22Rv1 (cell line): Measurements from ENCODE around the gene CMSS1.

ENCODE experiments used
- ZFX ChIP-seq: fragments of 450-650 bp; IDR thresholded peaks from 2 replicates; pipeline ENCODE4 v1.6.1; 2017; ENCODE audit warnings: antibody characterized with exemption, borderline replicate concordance
- TF ChIP-seq, protein P1 (sequence below): fragments of 450-650 bp; IDR thresholded peaks from 2 replicates; pipeline ENCODE4 v1.5.1; 2017; ENCODE audit warnings: mild to moderate bottlenecking

DNA sequence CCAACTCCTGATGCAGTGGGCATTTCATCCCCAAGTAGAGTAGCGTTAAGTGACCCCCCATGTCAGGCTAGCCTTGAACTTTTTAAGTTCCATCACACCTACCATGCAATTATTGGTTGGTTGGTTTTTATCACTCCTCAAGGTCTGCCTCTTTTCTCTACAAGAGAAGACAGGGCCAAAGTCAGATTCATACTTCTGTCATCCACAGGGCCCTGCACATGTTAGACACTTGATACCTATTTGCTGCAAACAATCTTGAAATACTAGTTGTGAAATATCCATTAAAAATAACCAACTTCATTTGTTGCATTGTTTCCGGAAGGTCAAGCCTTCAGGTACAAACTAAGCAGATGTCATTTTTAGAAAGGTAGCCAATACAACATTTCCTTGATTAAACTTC lies 1.2 kb downstream of the CMSS1 start:
- no peak for TF ChIP-seq ZFX
- TF ChIP-seq, protein P1, sequence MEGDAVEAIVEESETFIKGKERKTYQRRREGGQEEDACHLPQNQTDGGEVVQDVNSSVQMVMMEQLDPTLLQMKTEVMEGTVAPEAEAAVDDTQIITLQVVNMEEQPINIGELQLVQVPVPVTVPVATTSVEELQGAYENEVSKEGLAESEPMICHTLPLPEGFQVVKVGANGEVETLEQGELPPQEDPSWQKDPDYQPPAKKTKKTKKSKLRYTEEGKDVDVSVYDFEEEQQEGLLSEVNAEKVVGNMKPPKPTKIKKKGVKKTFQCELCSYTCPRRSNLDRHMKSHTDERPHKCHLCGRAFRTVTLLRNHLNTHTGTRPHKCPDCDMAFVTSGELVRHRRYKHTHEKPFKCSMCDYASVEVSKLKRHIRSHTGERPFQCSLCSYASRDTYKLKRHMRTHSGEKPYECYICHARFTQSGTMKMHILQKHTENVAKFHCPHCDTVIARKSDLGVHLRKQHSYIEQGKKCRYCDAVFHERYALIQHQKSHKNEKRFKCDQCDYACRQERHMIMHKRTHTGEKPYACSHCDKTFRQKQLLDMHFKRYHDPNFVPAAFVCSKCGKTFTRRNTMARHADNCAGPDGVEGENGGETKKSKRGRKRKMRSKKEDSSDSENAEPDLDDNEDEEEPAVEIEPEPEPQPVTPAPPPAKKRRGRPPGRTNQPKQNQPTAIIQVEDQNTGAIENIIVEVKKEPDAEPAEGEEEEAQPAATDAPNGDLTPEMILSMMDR, result no peak
